ENCODE measurements around the gene HSBP1L1. TPM values are rescaled to one million over a fixed set of nuclear protein-coding genes. Genes with fewer than 3 reads are reported as not detected.

Gene HSBP1L1
- total and polyA plus RNA-seq, 2 experiments from 2014 or later, result 1.8 to 3.7 TPM

Other genes starting within 250 kb of the HSBP1L1 start
- 0.52 TPM in 1 of 2 replicates, not detected in the other for gene KCNG2, start 166.7 kb upstream of the HSBP1L1 start, total RNA-seq (2014; rRNA removed; shearing (Covaris generic))
- gene KCNG2, start 166.7 kb upstream of the HSBP1L1 start, polyA plus RNA-seq (2016; fragmentation: Nextera tagmentation; extraction: Ambion mirVana), result 0.13 TPM in 1 of 2 replicates, not detected in the other
- 10.9 and 18.1 TPM in 2 replicates for gene SLC66A2, start 13.0 kb upstream of the HSBP1L1 start, total RNA-seq (2014; rRNA removed; shearing (Covaris generic))
- gene SLC66A2, start 13.0 kb upstream of the HSBP1L1 start, polyA plus RNA-seq (2016; fragmentation: Nextera tagmentation; extraction: Ambion mirVana), result 4.0 and 5.4 TPM in 2 replicates
- 45.9 and 51.0 TPM in 2 replicates for gene TXNL4A, start 23.9 kb downstream of the HSBP1L1 start, total RNA-seq (2014; rRNA removed; shearing (Covaris generic))
- gene TXNL4A, start 23.9 kb downstream of the HSBP1L1 start, polyA plus RNA-seq (2016; fragmentation: Nextera tagmentation; extraction: Ambion mirVana), result 271 and 277 TPM in 2 replicates
- gene RBFA, start 69.8 kb downstream of the HSBP1L1 start, total RNA-seq (2014; rRNA removed; shearing (Covaris generic)), result 43.3 and 46.5 TPM in 2 replicates
- 33.8 and 36.3 TPM in 2 replicates for gene RBFA, start 69.8 kb downstream of the HSBP1L1 start, polyA plus RNA-seq (2016; fragmentation: Nextera tagmentation; extraction: Ambion mirVana)
- gene ADNP2, start 144.6 kb downstream of the HSBP1L1 start, total RNA-seq (2014; rRNA removed; shearing (Covaris generic)), result 53.6 and 66.4 TPM in 2 replicates
- 18.5 and 19.3 TPM in 2 replicates for gene ADNP2, start 144.6 kb downstream of the HSBP1L1 start, polyA plus RNA-seq (2016; fragmentation: Nextera tagmentation; extraction: Ambion mirVana)

Measured in GM23338 (cell line).